ENCODE results near the gene AFMID.

Gene AFMID

GRCh38 chr17:78146471-78146869 is 40.7 kb upstream of the AFMID start:
- Mint-ChIP-seq H3K27me3 (ENCODE audit: low read depth) (no peaks in the 10 kb centered on the region), H3K4me1 (ENCODE audit: low read depth) (peaks cover 12% of the 10 kb centered on the region), H3K4me3 (no peak overlapping the region), H3K27ac (no peak overlapping the region), H3K9me3 (no peaks in the 10 kb centered on the region), H3K36me3 (ENCODE audit: low read depth) (peaks cover 7% of the 10 kb centered on the region)

GRCh38 chr17:78146881-78147280 is 40.3 kb upstream of the AFMID start:
- Mint-ChIP-seq H3K4me3 (no peak overlapping the region), H3K27ac (no peak overlapping the region), H3K36me3 (ENCODE audit: low read depth) (peaks cover 5% of the 10 kb centered on the region), H3K27me3 (ENCODE audit: low read depth) (no peaks in the 10 kb centered on the region), H3K9me3 (no peaks in the 10 kb centered on the region), H3K4me1 (ENCODE audit: low read depth) (peaks cover 12% of the 10 kb centered on the region)

- Mint-ChIP-seq H3K4me1 (ENCODE audit: low read depth) (peaks cover 11% of the 10 kb centered on the region), H3K9me3 (no peaks in the 10 kb centered on the region), H3K27ac (peak overlapping the region; percentile 31), H3K27me3 (ENCODE audit: low read depth) (no peaks in the 10 kb centered on the region), H3K4me3 (no peak overlapping the region), H3K36me3 (ENCODE audit: low read depth) (peaks cover 3% of the 10 kb centered on the region)
These were observed 39.7 kb upstream of the AFMID start for GRCh38 chr17:78147315-78147998.

- Mint-ChIP-seq H3K4me3 (no peak overlapping the region), H3K9me3 (no peaks in the 10 kb centered on the region), H3K36me3 (ENCODE audit: low read depth) (no peaks in the 10 kb centered on the region), H3K4me1 (ENCODE audit: low read depth) (peaks cover 8% of the 10 kb centered on the region), H3K27ac (no peak overlapping the region), H3K27me3 (ENCODE audit: low read depth) (no peaks in the 10 kb centered on the region)
These were observed 38.7 kb upstream of the AFMID start for GRCh38 chr17:78148286-78149016.

- Mint-ChIP-seq H3K27me3 (ENCODE audit: low read depth) (no peaks in the 10 kb centered on the region), H3K4me3 (no peak overlapping the region), H3K9me3 (no peaks in the 10 kb centered on the region), H3K27ac (no peak overlapping the region), H3K4me1 (ENCODE audit: low read depth) (peaks cover 10% of the 10 kb centered on the region), H3K36me3 (ENCODE audit: low read depth) (no peaks in the 10 kb centered on the region)
These were observed 35.6 kb upstream of the AFMID start for GRCh38 chr17:78151514-78152008.

- H3K27ac Mint-ChIP-seq = peak overlapping the region; percentile 63
- H3K4me3 Mint-ChIP-seq = peak overlapping the region; percentile 10
- H3K36me3 Mint-ChIP-seq (ENCODE audit: low read depth) = no peaks in the 10 kb centered on the region
- no peaks in the 10 kb centered on the region for H3K9me3 Mint-ChIP-seq
- no peaks in the 10 kb centered on the region for H3K27me3 Mint-ChIP-seq (ENCODE audit: low read depth)
- peaks cover 5% of the 10 kb centered on the region for H3K4me1 Mint-ChIP-seq (ENCODE audit: low read depth)
These were observed 32.0 kb upstream of the AFMID start for GRCh38 chr17:78154903-78155811.

- Mint-ChIP-seq H3K36me3 (ENCODE audit: low read depth) (no peaks in the 10 kb centered on the region), H3K27ac (peak overlapping the region; percentile 5), H3K4me1 (ENCODE audit: low read depth) (peaks cover 5% of the 10 kb centered on the region), H3K27me3 (ENCODE audit: low read depth) (no peaks in the 10 kb centered on the region), H3K9me3 (no peaks in the 10 kb centered on the region), H3K4me3 (no peak overlapping the region)
These were observed 27.5 kb upstream of the AFMID start for GRCh38 chr17:78159575-78160158.

GRCh38 chr17:78163881-78164747 is 23.0 kb upstream of the AFMID start:
- H3K9me3 Mint-ChIP-seq = no peaks in the 10 kb centered on the region
- H3K4me3 Mint-ChIP-seq = no peak overlapping the region
- peaks cover 4% of the 10 kb centered on the region for H3K4me1 Mint-ChIP-seq (ENCODE audit: low read depth)
- no peak overlapping the region for H3K27ac Mint-ChIP-seq
- H3K27me3 Mint-ChIP-seq (ENCODE audit: low read depth) = no peaks in the 10 kb centered on the region
- H3K36me3 Mint-ChIP-seq (ENCODE audit: low read depth) = no peaks in the 10 kb centered on the region

GRCh38 chr17:78164748-78165607 is 22.2 kb upstream of the AFMID start:
- Mint-ChIP-seq H3K27ac (no peak overlapping the region), H3K4me3 (no peak overlapping the region)

GRCh38 chr17:78166416-78166815 is 20.7 kb upstream of the AFMID start:
- H3K4me1 Mint-ChIP-seq (ENCODE audit: low read depth) = peaks cover 10% of the 10 kb centered on the region

More at GRCh38 chr17:78164748-78165607, 22.2 kb upstream of the AFMID start:
- Mint-ChIP-seq H3K36me3 (ENCODE audit: low read depth) (no peaks in the 10 kb centered on the region), H3K27me3 (ENCODE audit: low read depth) (no peaks in the 10 kb centered on the region), H3K4me1 (ENCODE audit: low read depth) (peaks cover 4% of the 10 kb centered on the region), H3K9me3 (no peaks in the 10 kb centered on the region)

GRCh38 chr17:78168242-78168902 is 18.8 kb upstream of the AFMID start, which contains the start of gene SYNGR2:
SYNGR2 (plus strand) TSS chr17:78168581; CDS start chr17:78168617, 36 bp downstream.
- H3K9me3 Mint-ChIP-seq = no peaks in the 10 kb centered on the region
- H3K27ac Mint-ChIP-seq = peak within 1 kb of the TSS; percentile 52
- peaks cover 26% of the 10 kb centered on the region for H3K4me1 Mint-ChIP-seq (ENCODE audit: low read depth)
- H3K36me3 Mint-ChIP-seq (ENCODE audit: low read depth) = peaks cover 14% of the 10 kb centered on the region
- H3K4me3 Mint-ChIP-seq = peak within 1 kb of the TSS; percentile 70
- no peaks in the 10 kb centered on the region for H3K27me3 Mint-ChIP-seq (ENCODE audit: low read depth)

More at GRCh38 chr17:78166416-78166815, 20.7 kb upstream of the AFMID start:
- Mint-ChIP-seq H3K36me3 (ENCODE audit: low read depth) (no peaks in the 10 kb centered on the region), H3K4me3 (no peak overlapping the region), H3K27me3 (ENCODE audit: low read depth) (no peaks in the 10 kb centered on the region), H3K27ac (no peak overlapping the region), H3K9me3 (no peaks in the 10 kb centered on the region)
